Measurements from ENCODE around the gene UBE2S.

DNA sequence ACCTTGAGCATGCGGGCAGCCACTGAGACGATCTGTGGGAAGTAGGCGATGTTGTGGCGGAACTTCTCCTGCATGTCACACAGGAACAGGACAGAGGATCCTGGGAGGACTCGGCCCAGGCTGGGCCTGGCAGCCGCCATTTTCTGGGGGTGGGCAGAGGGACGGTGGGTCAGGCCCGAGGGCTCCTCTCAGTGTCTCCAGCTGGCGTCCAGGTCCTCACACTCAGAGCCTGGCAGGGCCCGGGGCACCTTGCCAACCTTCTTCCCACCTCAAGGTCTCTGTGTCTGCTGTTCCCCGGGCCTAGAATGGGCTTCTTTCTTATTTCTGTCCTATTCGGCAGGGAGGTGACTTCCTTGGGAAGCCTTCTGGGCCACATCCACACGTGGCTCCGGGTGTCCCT, 48.8 kb upstream of the UBE2S start:
- TF ChIP-seq, protein P1, sequence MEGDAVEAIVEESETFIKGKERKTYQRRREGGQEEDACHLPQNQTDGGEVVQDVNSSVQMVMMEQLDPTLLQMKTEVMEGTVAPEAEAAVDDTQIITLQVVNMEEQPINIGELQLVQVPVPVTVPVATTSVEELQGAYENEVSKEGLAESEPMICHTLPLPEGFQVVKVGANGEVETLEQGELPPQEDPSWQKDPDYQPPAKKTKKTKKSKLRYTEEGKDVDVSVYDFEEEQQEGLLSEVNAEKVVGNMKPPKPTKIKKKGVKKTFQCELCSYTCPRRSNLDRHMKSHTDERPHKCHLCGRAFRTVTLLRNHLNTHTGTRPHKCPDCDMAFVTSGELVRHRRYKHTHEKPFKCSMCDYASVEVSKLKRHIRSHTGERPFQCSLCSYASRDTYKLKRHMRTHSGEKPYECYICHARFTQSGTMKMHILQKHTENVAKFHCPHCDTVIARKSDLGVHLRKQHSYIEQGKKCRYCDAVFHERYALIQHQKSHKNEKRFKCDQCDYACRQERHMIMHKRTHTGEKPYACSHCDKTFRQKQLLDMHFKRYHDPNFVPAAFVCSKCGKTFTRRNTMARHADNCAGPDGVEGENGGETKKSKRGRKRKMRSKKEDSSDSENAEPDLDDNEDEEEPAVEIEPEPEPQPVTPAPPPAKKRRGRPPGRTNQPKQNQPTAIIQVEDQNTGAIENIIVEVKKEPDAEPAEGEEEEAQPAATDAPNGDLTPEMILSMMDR (IDR thresholded peaks at IDR 0.05; ENCODE audit: low read depth, low read length), result no peak
- TF ChIP-seq POLR2A (IDR thresholded peaks at IDR 0.05; ENCODE audit: extremely low read depth, insufficient read length), result no peak

All from NB4 (cell line).